CD1c-positive myeloid dendritic cell (primary cell): Measurements from ENCODE around the gene S100A3.
"Not testable (repeated sequence)": the region's sequence is repeated elsewhere in the genome, so short reads cannot be mapped to it uniquely, and the experiment has no call there.

Experiments used
- DNase-seq: peaks from one replicate; pipeline ENCODE4 v3.0.0-alpha.2; 2016; ENCODE audit errors: extremely low spot score

Gene S100A3

GRCh38 chr1:153548722-153549688 is at the start of gene S100A3:
S100A3 (minus strand) TSS chr1:153549258; CDS start chr1:153548485, 773 bp downstream.
- DNase-seq = no peak

GRCh38 chr1:153598309-153599172 is 49.5 kb upstream of the S100A3 start:
- peak; percentile 54 for DNase-seq

GRCh38 chr1:153597206-153597605 is 48.1 kb upstream of the S100A3 start:
- DNase-seq = peak; percentile 74

DNA sequence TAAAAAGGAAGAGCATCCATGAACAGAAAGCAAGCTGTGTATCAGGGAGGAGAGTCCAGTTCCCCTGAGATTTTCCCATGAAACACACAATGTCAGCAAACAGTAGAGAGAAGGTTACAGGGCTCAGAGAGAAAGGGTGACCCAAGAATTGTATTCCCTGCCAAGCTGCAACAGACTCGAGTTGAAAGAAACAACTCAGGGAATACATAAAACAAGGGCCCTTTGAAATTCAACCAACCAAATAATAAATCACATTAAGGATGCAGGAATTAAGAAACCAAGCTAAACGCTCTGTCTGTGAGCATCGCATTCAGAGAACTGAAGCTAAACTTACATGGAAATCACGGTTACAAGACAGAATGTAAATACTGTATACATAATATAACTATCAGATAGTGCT is 43.7 kb upstream of the S100A3 start:
- no peak for DNase-seq

- no peak for DNase-seq
Observed at GRCh38 chr1:153588482-153588881, 39.4 kb upstream of the S100A3 start.

GRCh38 chr1:153588033-153588432 is 39.0 kb upstream of the S100A3 start:
- not testable (repeated sequence) for DNase-seq

DNA sequence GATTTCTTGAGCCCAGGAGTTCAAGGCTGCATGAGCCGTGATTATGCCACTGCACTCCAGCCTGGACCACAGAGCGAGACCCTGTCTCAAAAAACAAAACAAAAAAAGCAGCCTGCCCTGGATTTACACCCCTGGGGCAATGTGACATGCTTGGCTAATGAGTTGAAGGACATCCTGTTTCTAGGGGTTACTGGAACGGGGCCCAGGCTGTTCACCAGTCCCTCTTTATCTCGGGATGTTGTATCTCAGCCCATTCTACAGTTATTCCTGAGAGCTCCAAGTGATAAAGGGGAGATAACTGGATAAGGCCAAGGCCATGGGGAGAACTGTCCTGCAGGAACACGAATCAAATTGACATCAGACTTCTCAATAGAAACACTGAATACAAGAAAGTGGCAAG is 38.3 kb upstream of the S100A3 start:
- DNase-seq = no peak

- DNase-seq = no peak
Observed at GRCh38 chr1:153586347-153586746, 37.3 kb upstream of the S100A3 start.

- no peak for DNase-seq
Observed at GRCh38 chr1:153585006-153585405, 35.9 kb upstream of the S100A3 start.

GRCh38 chr1:153583976-153584375 is 34.9 kb upstream of the S100A3 start:
- DNase-seq = no peak

- DNase-seq = not testable (repeated sequence)
Observed at GRCh38 chr1:153583514-153583913, 34.5 kb upstream of the S100A3 start.

DNA sequence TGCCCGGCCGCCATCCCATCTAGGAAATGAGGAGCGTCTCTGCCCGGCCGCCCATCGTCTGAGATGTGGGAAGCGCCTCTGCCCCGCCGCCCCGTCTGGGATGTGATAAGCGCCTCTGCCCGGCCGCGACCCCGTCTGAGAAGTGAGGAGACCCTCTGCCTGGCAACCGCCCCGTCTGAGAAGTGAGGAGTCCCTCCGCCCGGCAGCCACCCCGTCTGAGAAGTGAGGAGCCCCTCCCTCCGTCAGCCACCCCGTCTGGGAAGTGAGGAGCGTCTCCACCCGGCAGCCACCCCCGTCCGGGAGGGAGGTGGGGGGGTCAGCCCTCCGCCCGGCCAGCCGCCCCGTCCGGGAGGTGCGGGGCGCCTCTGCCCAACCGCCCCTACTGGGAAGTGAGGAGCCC is 33.8 kb upstream of the S100A3 start:
- not testable (repeated sequence) for DNase-seq

- DNase-seq = no peak
Observed at GRCh38 chr1:153578936-153579335, 29.9 kb upstream of the S100A3 start.

DNA sequence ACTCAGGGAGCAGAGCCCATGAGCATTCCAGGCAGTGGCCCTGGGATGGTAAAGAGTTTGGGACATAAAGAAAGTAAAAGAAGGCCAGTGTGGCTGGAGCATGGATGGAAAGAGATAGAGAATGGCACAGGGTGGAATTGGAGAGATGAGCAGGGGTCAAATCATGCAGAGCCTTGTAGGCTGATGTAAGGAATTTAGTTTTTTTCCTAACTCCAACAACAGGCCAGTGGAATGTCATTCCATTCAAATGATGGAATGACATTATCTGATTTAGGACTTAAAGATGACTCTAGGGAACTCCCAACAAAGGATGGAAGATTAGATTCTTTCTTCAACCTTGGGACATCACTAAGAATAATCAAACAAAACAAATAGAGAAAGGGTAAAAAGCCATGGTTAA is 29.4 kb upstream of the S100A3 start:
- DNase-seq = no peak

GRCh38 chr1:153577624-153578051 is 28.6 kb upstream of the S100A3 start:
- no peak for DNase-seq

GRCh38 chr1:153577138-153577537 is 28.1 kb upstream of the S100A3 start:
- DNase-seq = no peak

DNA sequence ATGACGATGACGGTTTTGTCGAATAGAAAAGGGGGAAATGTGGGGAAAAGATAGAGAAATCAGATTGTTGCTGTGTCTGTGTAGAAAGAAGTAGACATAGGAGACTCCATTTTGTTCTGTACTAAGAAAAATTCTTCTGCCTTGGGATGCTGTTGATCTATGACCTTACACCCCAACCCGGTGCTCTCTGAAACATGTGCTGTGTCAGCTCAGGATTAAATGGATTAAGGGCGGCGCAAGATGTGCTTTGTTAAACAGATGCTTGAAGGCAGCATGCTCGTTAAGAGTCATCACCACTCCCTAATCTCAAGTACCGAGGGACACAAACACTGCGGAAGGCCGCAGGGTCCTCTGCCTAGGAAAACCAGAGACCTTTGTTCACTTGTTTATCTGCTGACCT is 26.4 kb upstream of the S100A3 start:
- not testable (repeated sequence) for DNase-seq

- DNase-seq = not testable (repeated sequence)
Observed at GRCh38 chr1:153575081-153575491, 26.0 kb upstream of the S100A3 start.

DNA sequence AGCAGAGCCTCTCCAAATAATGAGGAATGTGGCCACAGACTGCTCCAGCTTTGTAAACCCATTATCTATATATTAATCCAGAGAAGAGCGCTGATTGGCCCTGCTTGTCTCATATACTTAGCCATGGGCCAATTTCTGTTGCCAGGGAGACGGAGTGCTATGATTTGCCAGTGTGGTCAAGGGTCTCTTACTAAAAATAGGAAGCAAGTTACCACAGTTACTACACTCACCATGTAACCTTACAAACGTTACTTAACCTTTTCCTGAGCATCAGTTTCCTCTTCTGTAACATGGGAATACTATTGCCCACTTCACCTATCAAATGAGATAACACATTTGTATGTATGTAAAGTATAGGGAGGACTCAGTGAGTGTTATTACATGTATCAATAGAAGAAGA is 24.3 kb upstream of the S100A3 start:
- DNase-seq = peak; percentile 78

DNA sequence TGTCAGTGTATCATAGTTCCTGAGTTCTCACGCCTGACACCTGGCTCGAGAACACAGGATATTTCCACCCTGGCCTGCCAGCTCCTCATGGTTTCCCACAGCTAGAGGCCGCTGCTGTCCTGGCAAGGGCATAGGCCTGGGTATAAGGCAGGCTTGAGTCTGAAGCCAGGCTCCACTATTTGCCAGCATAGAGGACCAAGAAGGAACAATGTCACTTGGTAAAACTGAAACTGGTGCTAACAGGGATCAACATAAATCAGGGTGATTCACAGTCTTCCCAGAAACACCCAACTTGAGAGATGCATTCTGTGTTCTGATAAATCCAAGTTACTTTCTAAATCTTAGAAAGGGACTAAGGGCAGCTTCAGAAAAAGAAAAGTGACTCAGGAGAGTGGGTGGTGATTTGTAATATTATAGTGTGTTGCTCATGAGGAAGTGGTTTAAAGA is 23.5 kb upstream of the S100A3 start:
- peak; percentile 92 for DNase-seq

DNA sequence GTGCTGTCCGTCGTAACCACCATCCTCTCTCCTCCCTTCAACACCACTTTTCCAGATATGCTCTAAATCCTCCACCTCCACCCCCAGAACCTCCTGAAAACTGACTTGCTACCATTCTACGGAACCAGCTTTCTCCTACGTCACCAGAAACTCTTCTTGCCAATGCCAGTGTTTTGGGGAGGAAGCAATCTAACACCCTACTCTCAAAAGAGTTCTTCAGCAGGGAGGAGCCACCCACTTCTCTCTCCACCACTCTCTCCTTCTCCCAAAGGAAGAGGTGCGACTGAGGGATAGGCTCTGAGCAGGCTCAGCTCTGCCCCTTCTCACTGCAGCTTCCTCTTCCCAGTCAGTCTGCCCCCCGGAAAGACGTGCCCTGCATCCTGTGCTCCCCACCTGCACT is 22.6 kb upstream of the S100A3 start:
- no peak for DNase-seq

GRCh38 chr1:153570874-153571273 is 21.8 kb upstream of the S100A3 start:
- DNase-seq = no peak
